Mesodermal cell (in vitro differentiated cells): ENCODE results near the gene APMAP. TPM values are rescaled to one million over a fixed set of nuclear protein-coding genes. Genes with fewer than 3 reads are reported as not detected.

Experiments used
- H3K27ac ChIP-seq: 2 replicates; pipeline ENCODE4 v1.7.0; 2013; ENCODE audit warnings: mild to moderate bottlenecking, low read depth, low read length, moderate library complexity; ENCODE audit not compliant: severe bottlenecking
- H3K36me3 ChIP-seq: 2 replicates; pipeline ENCODE4 v1.7.1; 2013; ENCODE audit warnings: mild to moderate bottlenecking, low read length, moderate library complexity; ENCODE audit not compliant: control insufficient read depth, insufficient read depth
- H3K4me1 ChIP-seq: one replicate; pipeline ENCODE4 v1.7.1; 2013; ENCODE audit warnings: mild to moderate bottlenecking, low read length; ENCODE audit not compliant: insufficient read depth, control insufficient read depth, poor library complexity, severe bottlenecking
- H3K4me3 ChIP-seq: 2 replicates; pipeline ENCODE4 v1.7.0; 2013; ENCODE audit warnings: low read length, control low read depth, mild to moderate bottlenecking; ENCODE audit not compliant: insufficient read depth, poor library complexity, severe bottlenecking; ENCODE audit errors: extremely low read depth
- H3K9me3 ChIP-seq: 2 replicates; pipeline ENCODE4 v1.7.1; 2013; ENCODE audit warnings: mild to moderate bottlenecking, low read length, moderate library complexity; ENCODE audit not compliant: control insufficient read depth
- WGBS, 2 experiments: methylation state at CpG; one replicate each; pipeline ENCODE4 v1.1.5; 2013; ENCODE audit warnings: missing lambda C conversion rate in 2 of 2; ENCODE audit not compliant: insufficient coverage in 2 of 2; 5-methylcytosine and 5-hydroxymethylcytosine counted together
- polyA plus RNA-seq, 2 experiments: library from polyadenylated mRNA; stranded (reverse); fragments of 50-300 nt; gene quantifications; one replicate each; pipeline ENCODE4 v1.2.3, GENCODE V29; 2013

The APMAP gene, protein sequence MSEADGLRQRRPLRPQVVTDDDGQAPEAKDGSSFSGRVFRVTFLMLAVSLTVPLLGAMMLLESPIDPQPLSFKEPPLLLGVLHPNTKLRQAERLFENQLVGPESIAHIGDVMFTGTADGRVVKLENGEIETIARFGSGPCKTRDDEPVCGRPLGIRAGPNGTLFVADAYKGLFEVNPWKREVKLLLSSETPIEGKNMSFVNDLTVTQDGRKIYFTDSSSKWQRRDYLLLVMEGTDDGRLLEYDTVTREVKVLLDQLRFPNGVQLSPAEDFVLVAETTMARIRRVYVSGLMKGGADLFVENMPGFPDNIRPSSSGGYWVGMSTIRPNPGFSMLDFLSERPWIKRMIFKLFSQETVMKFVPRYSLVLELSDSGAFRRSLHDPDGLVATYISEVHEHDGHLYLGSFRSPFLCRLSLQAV
- polyA plus RNA-seq (2013, experiment 1 of 2) = 91.6 TPM
- 79.4 TPM for polyA plus RNA-seq (2013, experiment 2 of 2)

DNA sequence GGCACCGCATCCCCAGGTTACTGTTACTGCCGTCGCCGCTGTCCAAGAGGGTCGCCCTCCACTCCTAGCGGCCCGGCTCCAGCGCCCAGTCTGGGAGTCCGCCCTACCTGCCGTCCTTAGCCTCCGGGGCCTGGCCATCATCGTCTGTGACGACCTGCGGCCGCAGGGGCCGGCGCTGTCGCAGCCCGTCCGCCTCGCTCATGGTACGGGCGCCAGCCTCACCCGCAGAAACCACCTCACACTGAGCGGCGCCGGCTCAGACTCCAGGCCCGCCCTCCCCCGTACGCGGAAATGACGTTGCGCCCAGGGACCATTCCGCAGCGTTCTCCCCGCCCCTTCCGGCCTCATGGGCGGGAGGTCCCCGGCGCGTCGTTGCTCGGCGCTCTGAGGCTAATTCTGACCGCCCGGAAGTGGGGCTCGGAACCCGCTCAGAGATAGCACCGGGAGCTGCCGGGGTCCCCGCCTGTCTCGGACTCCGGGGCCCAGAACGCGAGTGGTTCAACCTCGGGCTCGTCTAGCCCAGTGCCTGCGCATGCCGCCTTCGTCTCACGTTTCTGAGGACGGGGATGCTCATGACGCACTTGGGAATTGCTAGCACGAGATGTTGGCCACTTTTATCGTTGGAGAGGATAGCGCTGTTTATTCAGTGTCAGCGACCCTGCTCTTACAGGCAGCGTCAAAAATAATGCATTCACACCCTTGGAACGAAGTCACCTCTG, at the start of gene APMAP:
Gene APMAP, minus strand, starts transcription at position 265 of the 719 bp plus-strand sequence. Its CDS starts 63 bp downstream, at position 202.
- Histone ChIP-seq H3K36me3 (no peaks in the 10 kb centered on the region), H3K4me1 (peaks cover 7% of the 10 kb centered on the region), H3K4me3 (peak within 1 kb of the TSS; percentile 74), H3K9me3 (no peaks in the 10 kb centered on the region), H3K27ac (peak within 1 kb of the TSS; percentile 80)
- WGBS, 2 experiments = 0 to 1% methylated on average over 58 to 68 of the region's 69 CpGs

DNA sequence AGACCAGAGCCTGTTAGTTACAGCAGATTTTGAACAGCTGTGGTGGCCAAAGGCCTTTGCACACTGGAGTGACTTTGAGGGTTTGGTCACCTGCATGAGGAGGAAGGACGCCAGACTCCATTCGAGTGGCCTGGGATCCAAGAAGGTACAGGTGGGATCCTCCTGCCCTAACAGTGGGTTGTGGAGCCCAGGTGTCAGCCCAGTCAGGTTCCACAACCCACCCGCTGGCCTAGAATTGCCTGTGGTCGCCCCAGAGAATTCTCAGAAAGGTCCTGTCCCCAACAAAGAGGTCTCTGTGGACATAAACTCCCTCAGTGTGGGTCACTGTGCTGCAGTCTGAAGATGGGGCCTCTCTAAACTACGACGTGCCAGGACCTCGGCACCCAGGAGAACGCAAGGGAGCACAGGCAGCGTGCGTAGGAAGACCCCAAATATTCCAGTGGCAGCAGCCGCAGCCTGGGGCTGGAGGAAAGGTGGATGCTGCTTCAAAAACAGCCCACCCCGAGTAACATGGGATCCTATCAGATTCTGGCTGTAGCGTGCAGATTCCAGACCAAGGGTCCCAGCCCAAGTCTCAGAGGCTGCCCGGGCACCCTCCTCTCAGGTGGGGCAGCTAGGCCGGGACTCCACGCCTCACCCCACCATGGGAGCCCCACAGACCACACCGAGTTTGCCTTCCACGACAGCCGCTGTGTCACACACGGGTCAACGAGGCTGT, 49.4 kb upstream of the APMAP start:
- no peak overlapping the region for H3K27ac ChIP-seq
- no peaks in the 10 kb centered on the region for H3K36me3 ChIP-seq
- no peaks in the 10 kb centered on the region for H3K9me3 ChIP-seq
- no peaks in the 10 kb centered on the region for H3K4me1 ChIP-seq
- H3K4me3 ChIP-seq = no peak overlapping the region
- 90 to 93% methylated on average over 16 to 21 of the region's 21 CpGs for WGBS, 2 experiments

DNA sequence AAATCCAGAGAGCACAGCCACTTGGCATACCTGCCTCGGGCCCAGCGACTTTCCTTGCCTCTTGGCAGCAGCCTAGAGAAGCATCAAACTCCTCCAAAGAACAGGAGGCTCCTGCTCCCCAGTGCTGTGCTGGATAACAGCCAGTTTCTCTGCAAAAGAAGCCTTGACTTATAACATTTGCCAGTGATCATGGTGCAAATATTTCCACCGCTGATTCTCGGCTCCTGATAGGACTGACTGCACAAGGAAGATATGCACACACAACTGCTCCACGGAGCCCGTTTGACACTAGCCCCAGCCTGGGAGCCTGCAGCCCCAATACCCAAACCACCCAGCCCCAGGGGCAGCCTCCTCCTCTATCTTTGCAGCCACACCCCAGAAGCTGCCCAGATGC, 47.9 kb upstream of the APMAP start:
- H3K27ac ChIP-seq = no peak overlapping the region
- WGBS, 2 experiments = 81 to 94% methylated on average over 4 to 6 of the region's 6 CpGs

DNA sequence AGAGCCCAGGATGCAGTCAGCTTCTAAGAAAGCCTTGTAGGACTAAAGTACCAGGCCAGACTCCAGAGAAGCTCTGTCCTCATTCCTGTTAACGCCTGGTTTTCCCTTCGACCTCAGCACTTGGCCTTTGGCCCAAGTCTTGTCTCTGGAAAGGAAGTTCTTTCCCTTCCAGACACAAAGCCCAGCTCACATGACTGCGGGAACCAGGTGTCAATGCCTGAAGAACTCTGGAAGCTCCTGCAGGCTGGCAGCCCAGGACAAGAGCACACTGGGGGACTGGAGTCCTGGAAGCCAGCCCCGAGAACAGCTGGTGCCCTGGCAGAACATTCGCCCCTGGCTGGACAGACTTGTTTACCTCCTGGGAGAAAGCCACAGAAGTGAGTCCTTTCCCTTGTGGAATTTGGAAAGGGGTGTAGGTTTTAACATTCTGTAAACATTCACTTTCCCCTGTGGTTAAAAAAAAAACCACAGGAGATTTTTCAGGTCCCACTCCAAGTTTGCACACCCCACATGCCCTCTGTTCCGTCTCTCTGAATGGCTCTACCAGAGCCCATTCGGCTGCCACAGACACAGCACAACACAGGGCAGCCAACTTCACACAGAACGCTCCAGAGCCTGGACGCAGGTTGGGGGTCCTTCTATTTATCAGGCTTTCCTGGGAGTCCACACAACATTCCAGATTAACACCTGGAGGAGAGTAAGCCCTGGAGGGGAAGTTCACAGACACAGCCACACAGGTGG, 47.3 kb upstream of the APMAP start:
- H3K4me3 ChIP-seq = no peak overlapping the region
- H3K9me3 ChIP-seq = no peaks in the 10 kb centered on the region
- H3K27ac ChIP-seq = no peak overlapping the region
- no peaks in the 10 kb centered on the region for H3K36me3 ChIP-seq
- H3K4me1 ChIP-seq = no peaks in the 10 kb centered on the region
- WGBS, 2 experiments = 75 to 97% methylated on average over 5 to 7 of the region's 9 CpGs

More for the DNA sequence above, 47.9 kb upstream of the APMAP start:
- Histone ChIP-seq H3K9me3 (no peaks in the 10 kb centered on the region), H3K4me1 (no peaks in the 10 kb centered on the region), H3K36me3 (no peaks in the 10 kb centered on the region), H3K4me3 (no peak overlapping the region)

DNA sequence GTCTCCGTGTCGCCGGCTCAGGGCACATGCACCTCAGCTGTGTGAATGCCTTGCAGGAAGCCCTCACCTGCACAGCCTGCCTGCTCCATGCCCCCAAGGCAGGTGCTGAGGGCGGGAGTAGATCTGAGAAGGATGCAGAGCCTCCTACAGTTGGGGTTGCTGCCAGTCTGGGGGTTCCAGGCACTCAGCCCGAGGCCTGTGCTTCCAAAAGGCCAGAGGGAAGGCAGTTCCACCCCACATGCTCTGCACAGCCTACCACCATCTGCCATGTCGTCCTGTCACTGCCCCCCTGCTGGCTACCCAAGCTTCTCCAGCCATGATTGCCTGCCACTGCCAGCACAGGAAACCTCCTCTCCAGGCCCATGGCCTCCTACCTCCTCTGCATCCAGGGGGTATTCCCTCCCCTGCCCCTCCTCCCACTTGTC, 46.1 kb upstream of the APMAP start:
- Histone ChIP-seq H3K9me3 (no peaks in the 10 kb centered on the region), H3K36me3 (no peaks in the 10 kb centered on the region), H3K27ac (no peak overlapping the region), H3K4me1 (no peaks in the 10 kb centered on the region), H3K4me3 (no peak overlapping the region)
- 89 to 92% methylated on average over 2 to 5 of the region's 6 CpGs for WGBS, 2 experiments

DNA sequence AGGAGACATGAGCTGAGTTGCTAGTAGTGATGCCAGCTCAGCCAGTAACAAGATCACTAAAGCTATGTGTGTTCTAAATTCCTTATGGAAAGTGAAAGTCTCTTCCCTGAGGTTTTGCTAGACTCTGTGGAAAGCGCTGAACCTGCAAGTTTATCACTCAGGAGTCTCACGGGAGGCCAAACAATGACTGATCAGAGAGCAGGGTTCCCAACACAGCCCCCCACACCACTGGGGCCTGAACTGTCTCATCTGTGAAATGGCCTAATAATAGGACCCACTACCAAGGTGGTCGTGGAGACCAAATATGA, 45.5 kb upstream of the APMAP start:
- Histone ChIP-seq H3K9me3 (no peaks in the 10 kb centered on the region), H3K27ac (no peak overlapping the region), H3K36me3 (no peaks in the 10 kb centered on the region), H3K4me3 (no peak overlapping the region), H3K4me1 (no peaks in the 10 kb centered on the region)
- whole genome bisulfite sequencing, 2 experiments = 90% methylated on average over 3 of the region's 3 CpGs

DNA sequence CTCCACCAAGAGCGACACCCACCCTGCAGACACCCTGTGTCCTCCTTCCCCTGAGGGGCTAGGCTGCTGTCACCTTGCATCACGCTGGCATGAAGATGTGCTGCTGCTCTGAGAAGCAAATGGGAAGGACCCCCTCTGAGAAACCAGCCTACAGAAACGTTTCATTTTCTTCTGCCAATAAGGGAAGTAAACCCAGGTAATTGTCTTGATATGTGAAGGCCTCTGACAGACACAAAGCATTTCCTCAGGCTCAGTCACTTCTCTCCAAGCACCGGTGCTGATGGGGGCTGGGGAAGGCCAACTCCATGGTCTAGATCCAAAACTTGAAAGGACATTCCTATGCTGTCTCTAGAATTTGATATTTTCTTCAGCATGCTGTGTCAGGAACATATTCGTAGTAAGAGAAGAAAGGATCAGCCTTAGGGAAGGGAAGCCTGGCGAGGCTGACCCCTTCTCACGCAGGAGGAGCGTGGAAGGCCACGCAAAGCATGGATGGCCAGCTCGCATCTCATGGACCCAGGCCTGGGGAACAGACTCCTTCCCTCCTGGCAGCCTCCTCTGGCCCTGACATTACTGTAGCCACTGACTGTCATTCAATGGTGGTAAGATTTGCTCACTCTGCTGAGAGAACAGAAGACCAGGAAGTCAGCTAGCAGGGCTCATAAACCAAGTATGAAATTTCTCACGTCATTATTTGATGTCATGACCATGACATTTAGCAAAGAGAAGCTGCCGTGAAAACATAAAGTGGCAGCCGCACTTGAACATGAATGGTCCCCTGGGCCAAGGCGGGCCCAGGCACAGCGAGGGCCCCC, 44.9 kb upstream of the APMAP start:
- no peaks in the 10 kb centered on the region for H3K36me3 ChIP-seq
- no peak overlapping the region for H3K27ac ChIP-seq
- H3K4me1 ChIP-seq = peaks cover under 1% of the 10 kb centered on the region
- WGBS, 2 experiments = 92% methylated on average over 10 to 13 of the region's 15 CpGs
- no peak overlapping the region for H3K4me3 ChIP-seq
- H3K9me3 ChIP-seq = no peaks in the 10 kb centered on the region

DNA sequence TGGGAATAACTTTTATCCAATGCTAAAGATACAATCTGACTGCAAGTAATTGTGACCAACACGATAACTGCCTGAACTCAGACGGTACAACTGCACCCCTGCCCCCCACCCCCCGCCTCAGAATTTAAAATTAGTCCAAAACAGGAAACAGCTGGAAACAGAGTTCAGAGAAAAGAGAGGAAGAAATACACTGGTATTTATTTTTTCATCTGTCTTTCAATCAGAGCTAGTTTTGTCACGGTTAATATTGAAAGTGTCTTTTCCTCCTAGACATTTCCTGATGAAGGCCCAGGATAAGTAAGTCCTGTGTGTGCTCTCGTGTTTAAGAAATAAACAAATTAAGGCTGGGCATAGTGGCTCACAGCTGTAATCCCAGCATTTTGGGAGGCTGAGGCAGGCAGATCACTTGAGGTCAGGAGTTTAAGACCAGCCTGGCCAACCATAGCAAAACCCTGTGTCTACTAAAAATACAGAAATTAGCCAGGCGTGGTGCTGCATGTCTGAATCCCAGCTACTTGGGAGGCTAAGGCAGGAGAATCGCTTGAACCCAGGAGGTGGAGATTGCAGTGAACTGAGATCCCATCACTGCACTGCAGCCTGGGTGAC, 43.9 kb upstream of the APMAP start:
- Histone ChIP-seq H3K36me3 (no peaks in the 10 kb centered on the region), H3K27ac (no peak overlapping the region), H3K4me3 (no peak overlapping the region), H3K9me3 (no peaks in the 10 kb centered on the region), H3K4me1 (peaks cover 3% of the 10 kb centered on the region)
- 73 to 80% methylated on average over 2 of the region's 7 CpGs for WGBS, 2 experiments

DNA sequence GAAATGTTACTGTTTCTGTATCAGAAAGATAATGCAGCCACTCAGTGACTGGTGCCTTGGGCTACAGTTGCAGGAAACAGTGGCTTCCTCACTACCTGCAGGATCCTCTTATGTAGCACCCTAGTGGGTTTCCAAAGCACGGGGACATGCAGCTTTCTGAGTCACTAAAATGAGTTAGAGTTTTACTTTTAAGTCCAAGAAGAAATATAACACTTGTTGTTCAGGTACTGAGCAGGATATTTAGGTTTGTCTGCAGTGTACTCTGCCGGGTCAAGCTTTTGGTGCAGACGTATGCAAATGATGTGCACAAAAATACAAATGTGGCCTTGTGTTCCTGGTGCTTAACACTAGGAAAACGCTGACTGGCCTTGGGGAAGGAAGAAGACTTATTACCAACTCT, 43.4 kb upstream of the APMAP start:
- 80 to 82% methylated on average over 3 to 4 of the region's 4 CpGs for WGBS, 2 experiments
- Histone ChIP-seq H3K9me3 (no peaks in the 10 kb centered on the region), H3K36me3 (no peaks in the 10 kb centered on the region), H3K4me3 (no peak overlapping the region), H3K4me1 (peaks cover 3% of the 10 kb centered on the region), H3K27ac (no peak overlapping the region)
